22Rv1 (cell line): ENCODE measurements around the gene PARP14.

Experiments used
- CTCF ChIP-seq: fragments of 450-650 bp; IDR thresholded peaks from 2 replicates; pipeline ENCODE4 v1.5.1; 2017; ENCODE audit warnings: mild to moderate bottlenecking
- ZFX ChIP-seq: fragments of 450-650 bp; IDR thresholded peaks from 2 replicates; pipeline ENCODE4 v1.6.1; 2017; ENCODE audit warnings: antibody characterized with exemption, borderline replicate concordance

DNA sequence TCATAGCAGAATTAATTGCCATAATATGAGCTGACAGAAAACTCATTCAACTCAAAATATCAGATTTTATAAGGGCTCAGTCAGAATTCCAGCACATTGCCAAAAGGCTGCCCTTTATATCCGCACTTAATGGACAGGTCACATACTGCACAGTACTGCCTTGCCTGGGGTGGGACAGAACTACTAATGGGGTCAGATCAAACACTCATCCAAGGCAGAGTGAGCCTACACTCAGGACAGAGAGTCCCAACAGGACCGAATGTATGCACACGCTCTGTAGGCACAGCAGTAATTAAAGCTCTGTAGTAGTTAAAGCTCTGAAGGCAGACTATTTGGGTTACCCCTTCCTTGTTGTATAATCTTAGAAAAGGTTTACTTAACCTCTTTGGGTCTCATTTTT lies 85.8 kb downstream of the PARP14 start:
- TF ChIP-seq CTCF (no peak), ZFX (no peak)
